NCI-H1436 treated with DMSO at 0.1 percent for 48 hours (cell line): ENCODE measurements around the gene MAGEA3.
"Not testable (repeated sequence)": the region's sequence is repeated elsewhere in the genome, so short reads cannot be mapped to it uniquely, and the experiment has no call there.

Experiments
- DNase-seq: peaks from one replicate; lab custom pipeline; 2025; lab: John Stamatoyannopoulos, UW

The MAGEA3 gene

DNA sequence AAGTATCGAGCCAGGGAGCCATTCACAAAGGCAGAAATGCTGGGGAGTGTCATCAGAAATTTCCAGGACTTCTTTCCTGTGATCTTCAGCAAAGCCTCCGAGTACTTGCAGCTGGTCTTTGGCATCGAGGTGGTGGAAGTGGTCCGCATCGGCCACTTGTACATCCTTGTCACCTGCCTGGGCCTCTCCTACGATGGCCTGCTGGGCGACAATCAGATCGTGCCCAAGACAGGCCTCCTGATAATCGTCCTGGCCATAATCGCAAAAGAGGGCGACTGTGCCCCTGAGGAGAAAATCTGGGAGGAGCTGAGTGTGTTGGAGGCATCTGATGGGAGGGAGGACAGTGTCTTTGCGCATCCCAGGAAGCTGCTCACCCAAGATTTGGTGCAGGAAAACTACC is 37.9 kb downstream of the MAGEA3 start:
- DNase-seq = not testable (repeated sequence)

DNA sequence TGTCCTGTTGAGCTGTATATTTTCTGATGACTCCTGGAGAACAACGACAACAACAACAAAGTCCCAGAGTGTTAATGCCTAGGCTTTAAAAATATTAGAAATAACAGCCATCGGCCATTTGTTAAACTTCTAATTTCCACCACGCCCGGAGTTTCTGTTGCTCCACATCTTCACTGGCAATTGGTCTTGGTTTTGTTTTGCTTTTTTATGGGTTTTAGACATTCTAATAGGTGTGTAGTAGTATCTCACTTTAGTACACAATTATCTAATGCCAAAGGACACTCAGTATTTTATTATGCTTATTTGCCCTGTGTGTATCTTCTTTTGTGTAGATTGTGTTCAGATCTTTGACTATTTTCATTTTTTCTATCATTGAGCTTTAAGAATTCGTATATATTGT is 40.0 kb downstream of the MAGEA3 start:
- no peak for DNase-seq
